Esophagus muscularis mucosa (tissue), 4 donors: ENCODE measurements around the gene THBS1. TPM values are rescaled to one million over a fixed set of nuclear protein-coding genes. Genes with fewer than 3 reads are reported as not detected.

ENCODE experiments used
- DNase-seq: peaks from one replicate; pipeline ENCODE4 v3.0.0-alpha.2; 2017; ENCODE audit errors: extremely low spot score
- H3K27ac ChIP-seq, 4 donors: fragments of 200-600 bp; sonication (generic); replicated peaks in 1 of 4; 1 replicate in 3 of 4; 2 replicates in 1 of 4; pipeline ENCODE4 v1.5.1; 2016 to 2019; ENCODE audit warnings: mild to moderate bottlenecking in 1 of 4
- H3K27me3 ChIP-seq, 4 donors: fragments of 200-600 bp; sonication (generic); one replicate each; pipeline versions ENCODE4 v1.5.1 to v1.6.0; 2016 to 2019
- H3K36me3 ChIP-seq, 4 donors: fragments of 200-600 bp; sonication (generic); one replicate each; pipeline ENCODE4 v1.5.1; 2016 to 2019
- H3K4me1 ChIP-seq, 4 donors: fragments of 200-600 bp; sonication (generic); one replicate each; pipeline ENCODE4 v1.5.1; 2016 to 2019
- H3K4me3 ChIP-seq, 4 donors: fragments of 200-600 bp; sonication (generic); 1 replicate in 2 of 4; 2 replicates in 2 of 4; pipeline ENCODE4 v1.5.1; 2016 to 2019; ENCODE audit warnings: mild to moderate bottlenecking in 4 of 4, moderate library complexity in 1 of 4
- H3K9me3 ChIP-seq, 4 donors: fragments of 200-600 bp; sonication (generic); 1 replicate in 3 of 4; 2 replicates in 1 of 4; pipeline ENCODE4 v1.5.1; 2016 to 2019
- CTCF ChIP-seq, 3 experiments: fragments of 200-600 bp in 2 of 3; fragments of 450-650 bp in 1 of 3; sonication (generic) in 2 of 3; IDR thresholded peaks; one replicate each; pipeline ENCODE4 v1.5.1; 2017 to 2019; ENCODE audit warnings: antibody characterized with exemption in 3 of 3, mild to moderate bottlenecking in 2 of 3, moderate library complexity in 1 of 3
- EP300 ChIP-seq: sonication (generic); formaldehyde crosslinking; IDR thresholded peaks from one replicate; pipeline ENCODE4 v1.6.1; 2017; ENCODE audit warnings: antibody characterized with exemption
- POLR2A ChIP-seq: fragments of 450-650 bp; IDR thresholded peaks from one replicate; pipeline ENCODE4 v1.6.1; 2017; ENCODE audit warnings: antibody characterized with exemption, moderate library complexity, mild to moderate bottlenecking, low read depth
- POLR2AphosphoS5 ChIP-seq, 2 donors: sonication (generic); formaldehyde crosslinking; IDR thresholded peaks; one replicate each; pipeline ENCODE4 v1.6.1; 2017; ENCODE audit warnings: antibody characterized with exemption in 2 of 2
- WGBS: methylation state at CpG from one replicate; pipeline ENCODE4 v1.1.5; 2018; 5-methylcytosine and 5-hydroxymethylcytosine counted together
- intact Hi-C: fragments of 100-400 bp; cut with DNase I; formaldehyde crosslinking; loops from one replicate; pipeline ENCODE4 v1.15.1; 2023
- total RNA-seq, 4 donors: library from RNA; depleted of rRNA; stranded (reverse); fragments of >200 nt; gene quantifications; one replicate each; pipeline versions ENCODE4 v1.1.0 to v1.2.1, GENCODE V29; 2016

The THBS1 gene
- total RNA-seq, 4 donors from 2014 or later = 188 to 4,072 (median 270) TPM

GRCh38 chr15:39625451-39625850 lies 44.6 kb downstream of the THBS1 start:
- Histone ChIP-seq H3K4me3 (no peak overlapping the region), H3K27ac (peak overlapping the region; percentile 67 to 73 (median 70)), H3K36me3 (no peaks in the 10 kb centered on the region), H3K27me3 (no peaks in the 10 kb centered on the region), H3K9me3 (no peaks in the 10 kb centered on the region), H3K4me1 (peaks cover 50 to 63% (median 56%) of the 10 kb centered on the region in 4 donors)
- intact Hi-C loops = no loop called here
- TF ChIP-seq CTCF (IDR thresholded peaks at IDR 0.05) (no peak), POLR2AphosphoS5 (IDR thresholded peaks at IDR 0.05) (no peak), POLR2A (no peak), EP300 (no peak)
- no peak for DNase-seq
- WGBS = 86% methylated on average over 4 of the region's 4 CpGs

GRCh38 chr15:39625856-39626255 lies 45.0 kb downstream of the THBS1 start:
- H3K4me3 ChIP-seq = no peak overlapping the region
- H3K4me1 ChIP-seq = peaks cover 50 to 63% (median 56%) of the 10 kb centered on the region in 4 donors
- no peaks in the 10 kb centered on the region for H3K27me3 ChIP-seq
- TF ChIP-seq CTCF (IDR thresholded peaks at IDR 0.05) = no peak
- TF ChIP-seq POLR2A = no peak
- no peak for TF ChIP-seq POLR2AphosphoS5 (IDR thresholded peaks at IDR 0.05)
- no peak for TF ChIP-seq EP300
- H3K27ac ChIP-seq = no peak overlapping the region
- no peak for DNase-seq
- no peaks in the 10 kb centered on the region for H3K9me3 ChIP-seq
- intact Hi-C loops = no loop called here
- no peaks in the 10 kb centered on the region for H3K36me3 ChIP-seq

GRCh38 chr15:39627451-39628143 lies 46.7 kb downstream of the THBS1 start:
- Histone ChIP-seq H3K27me3 (no peaks in the 10 kb centered on the region), H3K4me1 (peaks cover 49 to 56% (median 50%) of the 10 kb centered on the region in 4 donors), H3K4me3 (no peak overlapping the region), H3K36me3 (no peaks in the 10 kb centered on the region), H3K27ac (peak overlapping the region in 1 of 4 donors; percentile 2), H3K9me3 (no peaks in the 10 kb centered on the region)
- no peak for DNase-seq
- TF ChIP-seq POLR2AphosphoS5 (IDR thresholded peaks at IDR 0.05) = no peak
- TF ChIP-seq CTCF (IDR thresholded peaks at IDR 0.05) = no peak
- TF ChIP-seq POLR2A = no peak
- TF ChIP-seq EP300 = no peak
- WGBS = 96% methylated on average over 3 of the region's 3 CpGs
- intact Hi-C loops = no loop called here

GRCh38 chr15:39628144-39628508 lies 47.2 kb downstream of the THBS1 start:
- Histone ChIP-seq H3K4me3 (no peak overlapping the region), H3K27me3 (no peaks in the 10 kb centered on the region), H3K27ac (peak overlapping the region in 2 of 4 donors; percentile 1 to 2), H3K36me3 (no peaks in the 10 kb centered on the region), H3K9me3 (no peaks in the 10 kb centered on the region), H3K4me1 (peaks cover 44 to 56% (median 48%) of the 10 kb centered on the region in 4 donors)
- TF ChIP-seq EP300 (no peak), POLR2A (no peak), POLR2AphosphoS5 (IDR thresholded peaks at IDR 0.05) (no peak), CTCF (IDR thresholded peaks at IDR 0.05) (peak in 2 of 3 experiments; percentile 14 to 42)
- 62% methylated on average over 5 of the region's 5 CpGs for WGBS
- no peak for DNase-seq
- intact Hi-C loops = no loop called here
